ENCODE data around the gene FAM181A.

The FAM181A gene

DNA sequence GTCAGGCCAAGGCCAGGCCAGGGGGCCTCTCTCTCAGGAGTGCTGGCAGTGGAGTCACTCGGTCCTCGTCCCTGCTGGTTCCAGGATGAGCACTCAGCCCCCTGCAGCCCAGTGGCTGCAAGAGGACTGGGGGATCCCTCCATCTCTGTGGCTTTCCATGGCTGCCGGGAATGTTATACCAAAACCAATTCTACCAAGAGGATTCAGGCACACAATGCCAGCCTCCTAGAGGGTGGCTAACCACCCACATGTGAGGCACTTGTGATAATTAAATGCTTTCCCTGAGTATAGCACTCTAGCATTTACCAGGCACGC, 27.3 kb downstream of the FAM181A start:
- no peak overlapping the region for H3K4me3 ChIP-seq (ENCODE audit: low read length)
- no peak for DNase-seq (ENCODE audit: low read depth)
- TF ChIP-seq CTCF (conservative IDR thresholded peaks at IDR 0.05; ENCODE audit: low read length): no peak

- DNase-seq (ENCODE audit: low read depth): no peak
- H3K4me3 ChIP-seq (ENCODE audit: low read length): no peak overlapping the region
- no peak for TF ChIP-seq CTCF (conservative IDR thresholded peaks at IDR 0.05; ENCODE audit: low read length)
Measured at GRCh38 chr14:93954900-93955849, 28.0 kb downstream of the FAM181A start.

GRCh38 chr14:93955850-93956481, 28.8 kb downstream of the FAM181A start:
- no peak for TF ChIP-seq CTCF (conservative IDR thresholded peaks at IDR 0.05; ENCODE audit: low read length)
- no peak for DNase-seq (ENCODE audit: low read depth)
- no peak overlapping the region for H3K4me3 ChIP-seq (ENCODE audit: low read length)

DNA sequence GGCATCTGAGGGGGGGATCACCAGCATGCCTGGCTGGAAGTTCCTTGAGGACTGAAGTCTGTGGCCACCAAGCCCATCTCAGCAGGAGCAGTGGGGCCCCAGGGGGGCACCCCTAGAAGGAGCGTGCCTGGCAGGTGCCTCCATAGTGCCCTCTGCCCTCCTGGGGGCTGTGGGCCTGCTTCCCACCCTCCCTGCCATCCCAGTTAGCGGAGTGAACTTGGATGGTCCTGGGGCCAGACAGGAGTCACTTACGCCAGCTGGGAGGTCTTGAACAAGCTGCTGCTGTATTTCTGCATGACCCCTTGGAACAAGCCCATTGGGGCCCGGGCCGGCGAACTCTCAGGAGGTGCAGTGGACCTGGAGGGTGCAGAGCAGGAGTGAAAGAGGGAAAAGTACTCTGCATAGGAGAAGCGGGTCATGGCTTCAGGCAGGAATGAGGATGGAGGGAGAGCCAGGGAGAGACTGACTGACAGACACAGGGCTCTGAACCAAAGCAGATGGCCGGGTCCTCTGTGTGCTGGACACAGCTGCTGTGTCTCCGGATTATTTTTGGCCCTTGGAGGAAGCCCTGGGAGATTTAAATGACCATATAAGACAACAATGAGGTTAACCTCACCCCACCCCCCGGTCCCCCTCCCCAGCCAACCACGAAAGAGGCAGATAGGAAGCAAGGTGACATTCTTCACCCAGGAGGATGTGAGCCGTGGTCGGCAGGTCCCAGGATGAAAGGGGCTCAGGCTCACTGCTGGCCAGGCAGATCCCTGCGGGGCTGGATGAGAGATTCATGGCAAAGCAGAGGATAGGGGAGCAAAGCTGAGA, 29.6 kb downstream of the FAM181A start:
- H3K4me3 ChIP-seq (ENCODE audit: low read length): no peak overlapping the region
- TF ChIP-seq CTCF (conservative IDR thresholded peaks at IDR 0.05; ENCODE audit: low read length): no peak
- no peak for DNase-seq (ENCODE audit: low read depth)

DNA sequence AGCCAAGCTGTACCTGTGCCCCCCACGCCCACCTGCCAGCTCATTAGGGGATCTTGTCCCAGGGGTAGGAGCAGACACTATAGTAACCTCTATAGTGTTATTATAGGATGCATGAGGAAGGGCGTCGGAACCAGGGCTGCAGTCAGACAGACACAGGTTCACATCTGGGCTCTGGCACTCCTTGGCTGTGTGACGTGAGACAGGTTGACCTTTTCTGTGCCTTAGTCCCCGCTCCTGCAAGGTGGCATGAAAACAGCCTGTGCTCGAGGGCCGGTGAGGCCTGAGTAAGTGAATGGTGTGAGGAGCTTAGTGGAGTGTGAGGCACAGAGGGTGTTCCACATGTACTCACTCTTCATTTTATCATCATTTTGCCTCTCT, 30.2 kb downstream of the FAM181A start:
- H3K4me3 ChIP-seq (ENCODE audit: low read length): no peak overlapping the region
- TF ChIP-seq CTCF (conservative IDR thresholded peaks at IDR 0.05; ENCODE audit: low read length): no peak
- DNase-seq (ENCODE audit: low read depth): no peak

GRCh38 chr14:93957751-93958566, 30.8 kb downstream of the FAM181A start:
- DNase-seq (ENCODE audit: low read depth): no peak
- no peak for TF ChIP-seq CTCF (conservative IDR thresholded peaks at IDR 0.05; ENCODE audit: low read length)
- H3K4me3 ChIP-seq (ENCODE audit: low read length): no peak overlapping the region

Data from AG10803 (cell line).